Stomach (tissue), 9 donors: ENCODE results near the gene STRIP2. TPM values are rescaled to one million over a fixed set of nuclear protein-coding genes. Genes with fewer than 3 reads are reported as not detected.
"Not testable (repeated sequence)": the region's sequence is repeated elsewhere in the genome, so short reads cannot be mapped to it uniquely, and the experiment has no call there.

Experiments
- DNase-seq, 2 donors: peaks; one replicate each; pipeline versions ENCODE4 v3.0.0 to v3.0.0-alpha.2; 2013 to 2019
- H3K27ac ChIP-seq, 5 donors: fragments of 200-600 bp in 4 of 5; sonication (generic) in 4 of 5; one replicate each; pipeline ENCODE4 v1.5.1; 2013 to 2019; ENCODE audit warnings: mild to moderate bottlenecking in 1 of 5, moderate library complexity in 1 of 5
- H3K27me3 ChIP-seq, 3 donors: fragments of 200-600 bp; sonication (generic); one replicate each; pipeline ENCODE4 v1.5.1; 2017 to 2019; ENCODE audit warnings: mixed run types in 1 of 3
- H3K36me3 ChIP-seq, 4 donors: fragments of 200-600 bp; sonication (generic); 1 replicate in 3 of 4; 2 replicates in 1 of 4; pipeline ENCODE4 v1.5.1; 2016 to 2019
- H3K4me1 ChIP-seq, 4 donors: fragments of 200-600 bp; sonication (generic); one replicate each; pipeline ENCODE4 v1.5.1; 2016 to 2019
- H3K4me3 ChIP-seq, 4 donors: fragments of 200-600 bp; sonication (generic) in 3 of 4; one replicate each; pipeline ENCODE4 v1.5.1; 2016 to 2019; ENCODE audit warnings: mild to moderate bottlenecking in 1 of 4
- H3K9me3 ChIP-seq, 4 donors: fragments of 200-600 bp; sonication (generic); one replicate each; pipeline ENCODE4 v1.5.1; 2016 to 2019
- CTCF ChIP-seq, 7 experiments: fragments of 450-650 bp in 4 of 7; fragments of 200-600 bp in 3 of 7; sonication (generic) in 3 of 7; IDR thresholded peaks; one replicate each; pipeline ENCODE4 v1.5.1; 2016 to 2019; ENCODE audit warnings: antibody characterized with exemption in 7 of 7, control low read depth in 2 of 7, mild to moderate bottlenecking in 1 of 7
- EP300 ChIP-seq: sonication (generic); formaldehyde crosslinking; IDR thresholded peaks from one replicate; pipeline ENCODE4 v1.6.1; 2017; ENCODE audit warnings: antibody characterized with exemption
- POLR2A ChIP-seq, 4 donors: fragments of 450-650 bp; IDR thresholded peaks; one replicate each; pipeline ENCODE4 v1.6.1; 2016; ENCODE audit warnings: antibody characterized with exemption in 4 of 4, control low read depth in 2 of 4, mild to moderate bottlenecking in 1 of 4, moderate library complexity in 1 of 4
- POLR2AphosphoS5 ChIP-seq, 3 donors: sonication (generic); formaldehyde crosslinking; IDR thresholded peaks; one replicate each; pipeline ENCODE4 v1.6.1; 2016; ENCODE audit warnings: antibody characterized with exemption in 3 of 3
- WGBS, 5 donors: extraction: QIAGEN DNeasy Blood & Tissue Kit in 3 of 5; methylation state at CpG; one replicate each; pipeline versions ENCODE4 v1.1.5 to v1.1.7; 2013 to 2018; 5-methylcytosine and 5-hydroxymethylcytosine counted together
- intact Hi-C: fragments of 100-400 bp; cut with DNase I; formaldehyde crosslinking; loops from one replicate; pipeline ENCODE4 v1.15.1; 2023; ENCODE audit warnings: low total_unique reads
- polyA plus RNA-seq, 3 donors: library from polyadenylated mRNA; stranded (reverse); fragments of 200-250 nt; gene quantifications; one replicate each; pipeline ENCODE4 v1.2.3, GENCODE V29; 2013
- total RNA-seq, 5 donors: library from RNA; depleted of rRNA; stranded (reverse); fragments of >200 nt; gene quantifications; one replicate each; pipeline versions ENCODE4 v1.1.0 to v1.2.3, GENCODE V29; 2014 to 2016
- donor health status: healthy with polysubstance abuse.
- donor health status: Bipolar disorder and iron deficiency.
- donor health status: healthy.

Gene STRIP2
- total and polyA plus RNA-seq, 8 donors, result 0.56 to 2.0 (median 0.98) TPM; not detected in 3

- 30 to 75% (median 38%) methylated on average over 4 of the region's 4 CpGs for WGBS, 5 donors
- Histone ChIP-seq H3K27me3 (no peaks in the 10 kb centered on the region), H3K4me3 (no peak overlapping the region), H3K27ac (no peak overlapping the region), H3K4me1 (peaks cover 0 to 11% (median 9%) of the 10 kb centered on the region in 4 donors), H3K9me3 (no peaks in the 10 kb centered on the region), H3K36me3 (no peaks in the 10 kb centered on the region)
- no peak for TF ChIP-seq EP300
- TF ChIP-seq POLR2AphosphoS5 (IDR thresholded peaks at IDR 0.05), result no peak
- TF ChIP-seq CTCF (IDR thresholded peaks at IDR 0.05), result no peak
- TF ChIP-seq POLR2A (IDR thresholded peaks at IDR 0.05), result no peak
- no peak for DNase-seq
- intact Hi-C loops, result loop anchor here (5.0 to 10.0 kb wide), 2 partner anchors 111 to 254 kb away; no protein-coding TSS in a partner anchor
Measured at GRCh38 chr7:129468547-129468946, 34.3 kb downstream of the STRIP2 start.

- Histone ChIP-seq H3K4me1 (peaks cover 0 to 11% (median 9%) of the 10 kb centered on the region in 4 donors), H3K27ac (no peak overlapping the region), H3K4me3 (no peak overlapping the region), H3K27me3 (no peaks in the 10 kb centered on the region), H3K36me3 (no peaks in the 10 kb centered on the region), H3K9me3 (no peaks in the 10 kb centered on the region)
- DNase-seq, result no peak
- no peak for TF ChIP-seq POLR2AphosphoS5 (IDR thresholded peaks at IDR 0.05)
- no peak for TF ChIP-seq POLR2A (IDR thresholded peaks at IDR 0.05)
- no peak for TF ChIP-seq CTCF (IDR thresholded peaks at IDR 0.05)
- TF ChIP-seq EP300, result no peak
- intact Hi-C loops, result loop anchor here (5.0 to 10.0 kb wide), 2 partner anchors 113 to 255 kb away; no protein-coding TSS in a partner anchor
Measured at GRCh38 chr7:129469930-129470329, 35.7 kb downstream of the STRIP2 start.

- Histone ChIP-seq H3K27me3 (no peaks in the 10 kb centered on the region), H3K36me3 (no peaks in the 10 kb centered on the region), H3K27ac (no peak overlapping the region), H3K9me3 (no peaks in the 10 kb centered on the region), H3K4me3 (no peak overlapping the region), H3K4me1 (peaks cover 0 to 11% (median 9%) of the 10 kb centered on the region in 4 donors)
- intact Hi-C loops, result no loop called here
- no peak for DNase-seq
- no peak for TF ChIP-seq POLR2A (IDR thresholded peaks at IDR 0.05)
- TF ChIP-seq POLR2AphosphoS5 (IDR thresholded peaks at IDR 0.05), result no peak
- WGBS, 5 donors, result 90 to 96% (median 92%) methylated on average over 1 of the region's 1 CpG
Measured at GRCh38 chr7:129470411-129470810, 36.2 kb downstream of the STRIP2 start.

- DNase-seq, result no peak
- H3K9me3 ChIP-seq, result no peaks in the 10 kb centered on the region
- no peaks in the 10 kb centered on the region for H3K36me3 ChIP-seq
- no peak for TF ChIP-seq POLR2A (IDR thresholded peaks at IDR 0.05)
- TF ChIP-seq EP300, result no peak
- TF ChIP-seq CTCF (IDR thresholded peaks at IDR 0.05), result no peak
- TF ChIP-seq POLR2AphosphoS5 (IDR thresholded peaks at IDR 0.05), result no peak
- H3K4me3 ChIP-seq, result no peak overlapping the region
- H3K27me3 ChIP-seq, result no peaks in the 10 kb centered on the region
- intact Hi-C loops, result no loop called here
- H3K4me1 ChIP-seq, result peaks cover 0 to 11% (median 9%) of the 10 kb centered on the region in 4 donors
- H3K27ac ChIP-seq, result no peak overlapping the region
Measured at GRCh38 chr7:129471402-129471827, 37.2 kb downstream of the STRIP2 start.

- DNase-seq, H3K27me3 ChIP-seq, H3K4me3 ChIP-seq, H3K36me3 ChIP-seq, intact Hi-C loops, H3K4me1 ChIP-seq, H3K27ac ChIP-seq, H3K9me3 ChIP-seq: not testable (repeated sequence)
- WGBS, 5 donors, result 94 to 99% (median 97%) methylated on average over 6 to 27 of the region's 27 CpGs
Measured at GRCh38 chr7:129475931-129476330, 41.7 kb downstream of the STRIP2 start.

GRCh38 chr7:129476398-129476797 is 42.2 kb downstream of the STRIP2 start:
- WGBS, 5 donors, result 98 to 99% (median 98%) methylated on average over 15 to 23 of the region's 27 CpGs; no CpG with 5 or more reads in 1 of the 5 donors
- H3K36me3 ChIP-seq, H3K4me3 ChIP-seq, H3K27me3 ChIP-seq, H3K4me1 ChIP-seq, DNase-seq, H3K9me3 ChIP-seq, intact Hi-C loops, H3K27ac ChIP-seq: not testable (repeated sequence)
